Keratinocyte (primary cell): ENCODE results near the gene BLTP3A. TPM values are rescaled to one million over a fixed set of nuclear protein-coding genes. Genes with fewer than 3 reads are reported as not detected.

Source experiments
- DNase-seq: peaks from one replicate; pipeline ENCODE4 v3.0.0-alpha.2; 2011; ENCODE audit warnings: low read depth, missing footprints, low spot score
- FAIRE-seq: peaks from 2 replicates; lab custom pipeline; 2011; peaks lifted over from hg19 to GRCh38; lab: Jason Lieb, UNC
- H2AFZ ChIP-seq: 2 replicates; pipeline ENCODE4 v1.6.0; 2012; ENCODE audit warnings: low read length, control low read depth, inconsistent platforms; ENCODE audit not compliant: control insufficient read depth
- H3K27ac ChIP-seq: 2 replicates; pipeline ENCODE4 v1.5.1; 2011; ENCODE audit warnings: low read length; ENCODE audit not compliant: control insufficient read depth, insufficient read depth
- H3K27me3 ChIP-seq: 3 replicates; pipeline ENCODE4 v1.6.0; 2011; ENCODE audit warnings: low read length; ENCODE audit not compliant: control insufficient read depth, insufficient read depth; ENCODE audit errors: extremely low read depth
- H3K36me3 ChIP-seq, 2 experiments: 2 replicates in 1 of 2; 3 replicates in 1 of 2; pipeline ENCODE4 v1.5.1; 2011; ENCODE audit warnings: low read length in 2 of 2, mild to moderate bottlenecking in 1 of 2; ENCODE audit not compliant: control insufficient read depth in 2 of 2, insufficient read depth in 2 of 2; ENCODE audit errors: extremely low read depth in 1 of 2
- H3K4me1 ChIP-seq: 3 replicates; pipeline ENCODE4 v1.5.1; 2011; ENCODE audit warnings: low read length; ENCODE audit not compliant: control insufficient read depth, insufficient read depth; ENCODE audit errors: extremely low read depth
- H3K4me2 ChIP-seq: 3 replicates; pipeline ENCODE4 v1.6.0; 2011; ENCODE audit warnings: low read depth, low read length; ENCODE audit not compliant: control insufficient read depth, insufficient read depth; ENCODE audit errors: extremely low read depth
- H3K4me3 ChIP-seq, 3 experiments: fragments of 200-600 bp in 1 of 3; sonication (generic) in 1 of 3; 2 replicates in 2 of 3; 3 replicates in 1 of 3; pipeline ENCODE4 v1.5.1; 2011 to 2016; ENCODE audit warnings: low read length in 3 of 3, mild to moderate bottlenecking in 3 of 3, control low read depth in 2 of 3, inconsistent platforms in 1 of 3, low read depth in 1 of 3, mixed read lengths in 1 of 3, mixed run types in 1 of 3, moderate library complexity in 1 of 3; ENCODE audit not compliant: control insufficient read depth in 2 of 3, insufficient read depth in 2 of 3; ENCODE audit errors: extremely low read depth in 1 of 3
- H3K79me2 ChIP-seq: 2 replicates; pipeline ENCODE4 v1.6.0; 2012; ENCODE audit warnings: low read length; ENCODE audit not compliant: control insufficient read depth, insufficient read depth
- H3K9ac ChIP-seq: 3 replicates; pipeline ENCODE4 v1.6.0; 2011; ENCODE audit warnings: low read length; ENCODE audit not compliant: control insufficient read depth, insufficient read depth; ENCODE audit errors: extremely low read depth
- H3K9me1 ChIP-seq: 3 replicates; pipeline ENCODE4 v1.6.0; 2011; ENCODE audit warnings: low read length; ENCODE audit not compliant: control insufficient read depth, insufficient read depth; ENCODE audit errors: extremely low read depth
- H3K9me3 ChIP-seq: 2 replicates; pipeline ENCODE4 v1.5.1; 2012; ENCODE audit warnings: low read depth, low read length; ENCODE audit not compliant: control insufficient read depth
- H4K20me1 ChIP-seq: 3 replicates; pipeline ENCODE4 v1.6.0; 2011; ENCODE audit warnings: low read length; ENCODE audit not compliant: control insufficient read depth, insufficient read depth; ENCODE audit errors: extremely low read depth
- EZH2 ChIP-seq: IDR thresholded peaks from one replicate; pipeline ENCODE4 v1.6.1; 2012; ENCODE audit warnings: inconsistent platforms, mild to moderate bottlenecking, low read length, moderate library complexity
- dilution Hi-C: fragments of 300-500 bp; cut with MboI; formaldehyde crosslinking; loops from one replicate; pipeline ENCODE4 v1.7.0; 2020; ENCODE audit warnings: low sequenced_read_pairs; ENCODE audit not compliant: extremely low pct_ligation_motif_present
- polyA plus RNA-seq, 5 experiments: library from polyadenylated mRNA; depleted of rRNA in 3 of 5; stranded (reverse) in 3 of 5; stranded (forward) in 1 of 5; unstranded in 1 of 5; fragments of >200 nt; gene quantifications; 1 replicate in 1 of 5; 2 replicates in 3 of 5; 3 replicates in 1 of 5; pipeline versions ENCODE4 v1.2.1 to v1.2.3, GENCODE V29; 2011 to 2012; ENCODE audit warnings: missing spikeins in 2 of 5, low read depth in 1 of 5, low replicate concordance in 1 of 5
- TF ChIP-seq, protein P1 (sequence below), 3 experiments: IDR thresholded peaks in 1 of 3; conservative IDR thresholded peaks in 1 of 3; optimal IDR thresholded peaks in 1 of 3; 2 replicates in 2 of 3; 3 replicates in 1 of 3; pipeline versions ENCODE3 to v1.5.1; 2011; ENCODE audit warnings: low read length in 3 of 3, mild to moderate bottlenecking in 3 of 3, moderate library complexity in 2 of 3, control low read depth in 1 of 3, inconsistent platforms in 1 of 3; ENCODE audit not compliant: insufficient read depth in 2 of 3; ENCODE audit errors: extremely low read depth in 1 of 3

Gene BLTP3A
- polyA plus RNA-seq, 1 donor (not counting 4 experiments of a cell fraction or from before 2014, with no cell fraction given) = 4.9 TPM

DNA sequence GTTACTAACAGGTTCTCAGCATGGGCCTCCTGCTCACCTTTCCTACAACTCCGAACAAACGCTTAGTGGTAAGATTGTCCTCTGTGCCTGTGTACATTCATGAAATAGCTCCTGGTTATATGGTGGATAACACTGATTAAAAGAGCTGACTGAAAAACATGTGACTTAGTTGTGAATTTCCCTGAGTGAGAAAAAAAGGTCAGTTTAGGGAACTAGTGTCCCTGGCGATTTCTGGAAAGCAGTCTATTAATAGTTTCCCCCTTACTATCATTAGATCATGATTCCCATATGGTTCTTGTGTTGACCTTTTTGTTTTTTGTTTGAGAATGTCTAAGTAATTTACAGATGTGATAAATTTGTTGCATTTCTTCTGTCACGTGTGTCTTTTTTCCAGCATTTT, 18.9 kb upstream of the BLTP3A start:
- H3K27ac ChIP-seq = no peak overlapping the region
- no peaks in the 10 kb centered on the region for H3K4me1 ChIP-seq
- H3K9ac ChIP-seq = no peak overlapping the region
- FAIRE-seq (no peak), DNase-seq (no peak)
- no peak overlapping the region for H3K4me3 ChIP-seq
- no peaks in the 10 kb centered on the region for H3K9me1 ChIP-seq
- no peaks in the 10 kb centered on the region for H4K20me1 ChIP-seq
- no peak overlapping the region for H3K4me2 ChIP-seq
- dilution Hi-C loops = loop anchor here (10.0 kb wide), 1 partner anchor 102 kb away; no protein-coding TSS in a partner anchor
- TF ChIP-seq, protein P1, sequence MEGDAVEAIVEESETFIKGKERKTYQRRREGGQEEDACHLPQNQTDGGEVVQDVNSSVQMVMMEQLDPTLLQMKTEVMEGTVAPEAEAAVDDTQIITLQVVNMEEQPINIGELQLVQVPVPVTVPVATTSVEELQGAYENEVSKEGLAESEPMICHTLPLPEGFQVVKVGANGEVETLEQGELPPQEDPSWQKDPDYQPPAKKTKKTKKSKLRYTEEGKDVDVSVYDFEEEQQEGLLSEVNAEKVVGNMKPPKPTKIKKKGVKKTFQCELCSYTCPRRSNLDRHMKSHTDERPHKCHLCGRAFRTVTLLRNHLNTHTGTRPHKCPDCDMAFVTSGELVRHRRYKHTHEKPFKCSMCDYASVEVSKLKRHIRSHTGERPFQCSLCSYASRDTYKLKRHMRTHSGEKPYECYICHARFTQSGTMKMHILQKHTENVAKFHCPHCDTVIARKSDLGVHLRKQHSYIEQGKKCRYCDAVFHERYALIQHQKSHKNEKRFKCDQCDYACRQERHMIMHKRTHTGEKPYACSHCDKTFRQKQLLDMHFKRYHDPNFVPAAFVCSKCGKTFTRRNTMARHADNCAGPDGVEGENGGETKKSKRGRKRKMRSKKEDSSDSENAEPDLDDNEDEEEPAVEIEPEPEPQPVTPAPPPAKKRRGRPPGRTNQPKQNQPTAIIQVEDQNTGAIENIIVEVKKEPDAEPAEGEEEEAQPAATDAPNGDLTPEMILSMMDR (optimal IDR thresholded peaks at IDR 0.05 in 1 of 3, IDR thresholded peaks at IDR 0.05 in 1 of 3, conservative IDR thresholded peaks at IDR 0.05 in 1 of 3; ENCODE audit: extremely low read depth in 1 of 3, insufficient read depth in 2 of 3, low read length in 3 of 3) = no peak
- no peak for TF ChIP-seq EZH2
- peaks cover 8 to 9% of the 10 kb centered on the region in 2 experiments for H3K36me3 ChIP-seq
- no peaks in the 10 kb centered on the region for H3K9me3 ChIP-seq
- H2AFZ ChIP-seq = no peak overlapping the region
- H3K27me3 ChIP-seq = no peaks in the 10 kb centered on the region
- H3K79me2 ChIP-seq = peaks cover 2% of the 10 kb centered on the region

- Histone ChIP-seq H3K27me3 (no peaks in the 10 kb centered on the region), H2AFZ (no peak overlapping the region), H3K4me2 (no peak overlapping the region), H3K9me1 (no peaks in the 10 kb centered on the region), H3K4me1 (no peaks in the 10 kb centered on the region), H3K9ac (no peak overlapping the region), H4K20me1 (no peaks in the 10 kb centered on the region), H3K9me3 (no peaks in the 10 kb centered on the region), H3K36me3 (peaks cover 6% of the 10 kb centered on the region in 2 experiments), H3K79me2 (peaks cover 2% of the 10 kb centered on the region), H3K4me3 (no peak overlapping the region), H3K27ac (no peak overlapping the region)
- dilution Hi-C loops = loop anchor here (10.0 kb wide), 1 partner anchor 101 kb away; no protein-coding TSS in a partner anchor
- FAIRE-seq = no peak
- TF ChIP-seq, protein P1 (optimal IDR thresholded peaks at IDR 0.05 in 1 of 3, IDR thresholded peaks at IDR 0.05 in 1 of 3, conservative IDR thresholded peaks at IDR 0.05 in 1 of 3; ENCODE audit: extremely low read depth in 1 of 3, insufficient read depth in 2 of 3, low read length in 3 of 3) = no peak
- TF ChIP-seq EZH2 = no peak
- DNase-seq = no peak
These were observed 18.0 kb upstream of the BLTP3A start for GRCh38 chr6:34773916-34774315.
